ENCODE measurements around the gene MUC5B. TPM values are rescaled to one million over a fixed set of nuclear protein-coding genes. Genes with fewer than 3 reads are reported as not detected.
"Not testable (repeated sequence)": the region's sequence is repeated elsewhere in the genome, so short reads cannot be mapped to it uniquely, and the experiment has no call there.

Gene MUC5B
- total RNA-seq, 1 experiment from 2014 or later = not detected

- Histone ChIP-seq H3K4me3 (ENCODE audit: low read depth, low read length, poor library complexity, severe bottlenecking) (no peak overlapping the region), H3K9me3 (ENCODE audit: low read depth, low read length, poor library complexity, severe bottlenecking) (no peaks in the 10 kb centered on the region), H3K27me3 (replicated peaks; ENCODE audit: insufficient read depth, low read depth, low read length, poor library complexity) (no peaks in the 10 kb centered on the region), H3K36me3 (ENCODE audit: insufficient read depth, low read length, poor library complexity, severe bottlenecking) (no peaks in the 10 kb centered on the region), H3K4me1 (ENCODE audit: insufficient read depth, low read length, poor library complexity, severe bottlenecking) (no peaks in the 10 kb centered on the region), H3K27ac (ENCODE audit: low read depth, low read length, poor library complexity, severe bottlenecking) (no peak overlapping the region)
- no peak for DNase-seq (ENCODE audit: low spot score)
- no peak for TF ChIP-seq EZH2 (IDR thresholded peaks at IDR 0.05; ENCODE audit: borderline replicate concordance, low read depth, low read length, poor library complexity, severe bottlenecking)
- TF ChIP-seq CTCF (conservative IDR thresholded peaks at IDR 0.05; ENCODE audit: low read depth, low read length) = no peak
- CTCF ChIA-PET = no interaction called here
- POLR2A ChIA-PET (ENCODE audit: low non-redundant PET) = no interaction called here
- BruUV-seq (replicated peaks) = no TSS peak
- intact Hi-C loops (cut with micrococcal nuclease; ENCODE audit: unreplicated experiment) = no loop called here
These were observed 19.4 kb downstream of the MUC5B start for GRCh38 chr11:1242289-1242688.

GRCh38 chr11:1242751-1243150, 19.9 kb downstream of the MUC5B start:
- DNase-seq (ENCODE audit: low spot score); H3K4me1 ChIP-seq (ENCODE audit: insufficient read depth, low read length, poor library complexity, severe bottlenecking); H3K27ac ChIP-seq (ENCODE audit: low read depth, low read length, poor library complexity, severe bottlenecking); BruUV-seq (replicated peaks); H3K4me3 ChIP-seq (ENCODE audit: low read depth, low read length, poor library complexity, severe bottlenecking); H3K36me3 ChIP-seq (ENCODE audit: insufficient read depth, low read length, poor library complexity, severe bottlenecking); CTCF ChIA-PET; intact Hi-C loops (cut with micrococcal nuclease; ENCODE audit: unreplicated experiment); H3K27me3 ChIP-seq (replicated peaks; ENCODE audit: insufficient read depth, low read depth, low read length, poor library complexity); POLR2A ChIA-PET (ENCODE audit: low non-redundant PET); H3K9me3 ChIP-seq (ENCODE audit: low read depth, low read length, poor library complexity, severe bottlenecking): not testable (repeated sequence)

GRCh38 chr11:1243521-1243920, 20.7 kb downstream of the MUC5B start:
- BruUV-seq (replicated peaks); H3K9me3 ChIP-seq (ENCODE audit: low read depth, low read length, poor library complexity, severe bottlenecking); DNase-seq (ENCODE audit: low spot score); H3K27ac ChIP-seq (ENCODE audit: low read depth, low read length, poor library complexity, severe bottlenecking); H3K4me3 ChIP-seq (ENCODE audit: low read depth, low read length, poor library complexity, severe bottlenecking); intact Hi-C loops (cut with micrococcal nuclease; ENCODE audit: unreplicated experiment); POLR2A ChIA-PET (ENCODE audit: low non-redundant PET); H3K27me3 ChIP-seq (replicated peaks; ENCODE audit: insufficient read depth, low read depth, low read length, poor library complexity); CTCF ChIA-PET; H3K36me3 ChIP-seq (ENCODE audit: insufficient read depth, low read length, poor library complexity, severe bottlenecking); H3K4me1 ChIP-seq (ENCODE audit: insufficient read depth, low read length, poor library complexity, severe bottlenecking): not testable (repeated sequence)

GRCh38 chr11:1244557-1244956, 21.7 kb downstream of the MUC5B start:
- POLR2A ChIA-PET (ENCODE audit: low non-redundant PET); CTCF ChIA-PET; H3K4me3 ChIP-seq (ENCODE audit: low read depth, low read length, poor library complexity, severe bottlenecking); H3K4me1 ChIP-seq (ENCODE audit: insufficient read depth, low read length, poor library complexity, severe bottlenecking); DNase-seq (ENCODE audit: low spot score); H3K9me3 ChIP-seq (ENCODE audit: low read depth, low read length, poor library complexity, severe bottlenecking); H3K36me3 ChIP-seq (ENCODE audit: insufficient read depth, low read length, poor library complexity, severe bottlenecking); H3K27me3 ChIP-seq (replicated peaks; ENCODE audit: insufficient read depth, low read depth, low read length, poor library complexity); H3K27ac ChIP-seq (ENCODE audit: low read depth, low read length, poor library complexity, severe bottlenecking); intact Hi-C loops (cut with micrococcal nuclease; ENCODE audit: unreplicated experiment); BruUV-seq (replicated peaks): not testable (repeated sequence)

GRCh38 chr11:1245717-1246116, 22.9 kb downstream of the MUC5B start:
- CTCF ChIA-PET; intact Hi-C loops (cut with micrococcal nuclease; ENCODE audit: unreplicated experiment); H3K4me3 ChIP-seq (ENCODE audit: low read depth, low read length, poor library complexity, severe bottlenecking); H3K4me1 ChIP-seq (ENCODE audit: insufficient read depth, low read length, poor library complexity, severe bottlenecking); H3K9me3 ChIP-seq (ENCODE audit: low read depth, low read length, poor library complexity, severe bottlenecking); POLR2A ChIA-PET (ENCODE audit: low non-redundant PET); DNase-seq (ENCODE audit: low spot score); BruUV-seq (replicated peaks); H3K27ac ChIP-seq (ENCODE audit: low read depth, low read length, poor library complexity, severe bottlenecking); H3K27me3 ChIP-seq (replicated peaks; ENCODE audit: insufficient read depth, low read depth, low read length, poor library complexity); H3K36me3 ChIP-seq (ENCODE audit: insufficient read depth, low read length, poor library complexity, severe bottlenecking): not testable (repeated sequence)

- POLR2A ChIA-PET (ENCODE audit: low non-redundant PET); BruUV-seq (replicated peaks); H3K4me3 ChIP-seq (ENCODE audit: low read depth, low read length, poor library complexity, severe bottlenecking); intact Hi-C loops (cut with micrococcal nuclease; ENCODE audit: unreplicated experiment); H3K27ac ChIP-seq (ENCODE audit: low read depth, low read length, poor library complexity, severe bottlenecking); H3K36me3 ChIP-seq (ENCODE audit: insufficient read depth, low read length, poor library complexity, severe bottlenecking); H3K4me1 ChIP-seq (ENCODE audit: insufficient read depth, low read length, poor library complexity, severe bottlenecking); H3K9me3 ChIP-seq (ENCODE audit: low read depth, low read length, poor library complexity, severe bottlenecking); CTCF ChIA-PET; H3K27me3 ChIP-seq (replicated peaks; ENCODE audit: insufficient read depth, low read depth, low read length, poor library complexity); DNase-seq (ENCODE audit: low spot score): not testable (repeated sequence)
These were observed 23.4 kb downstream of the MUC5B start for GRCh38 chr11:1246301-1246700.

GRCh38 chr11:1247026-1247425, 24.2 kb downstream of the MUC5B start:
- H3K4me3 ChIP-seq (ENCODE audit: low read depth, low read length, poor library complexity, severe bottlenecking); DNase-seq (ENCODE audit: low spot score); H3K36me3 ChIP-seq (ENCODE audit: insufficient read depth, low read length, poor library complexity, severe bottlenecking); BruUV-seq (replicated peaks); H3K27ac ChIP-seq (ENCODE audit: low read depth, low read length, poor library complexity, severe bottlenecking); intact Hi-C loops (cut with micrococcal nuclease; ENCODE audit: unreplicated experiment); H3K9me3 ChIP-seq (ENCODE audit: low read depth, low read length, poor library complexity, severe bottlenecking); H3K27me3 ChIP-seq (replicated peaks; ENCODE audit: insufficient read depth, low read depth, low read length, poor library complexity); H3K4me1 ChIP-seq (ENCODE audit: insufficient read depth, low read length, poor library complexity, severe bottlenecking); POLR2A ChIA-PET (ENCODE audit: low non-redundant PET); CTCF ChIA-PET: not testable (repeated sequence)
